Measurements from ENCODE around the gene ZNF83. TPM values are rescaled to one million over a fixed set of nuclear protein-coding genes. Genes with fewer than 3 reads are reported as not detected.
A peak's percentile ranks its signal among the peaks of the same experiment; 100 is the strongest.

The ZNF83 gene
- total RNA-seq (2021), result 28.7 and 31.6 TPM in 2 replicates
- long read RNA-seq, transcript ZNF83-201 (3 exons, 2,599 nt), result minor isoform, 6 of 93 reads
- long read RNA-seq, transcript ZNF83-202 (4 exons, 2,726 nt), result major isoform, 63 of 93 reads
- long read RNA-seq, partial matches to known transcripts, result 5 of 93 reads
- long read RNA-seq, other reads (novel, unspliced or antisense), result 14 of 93 reads

DNA sequence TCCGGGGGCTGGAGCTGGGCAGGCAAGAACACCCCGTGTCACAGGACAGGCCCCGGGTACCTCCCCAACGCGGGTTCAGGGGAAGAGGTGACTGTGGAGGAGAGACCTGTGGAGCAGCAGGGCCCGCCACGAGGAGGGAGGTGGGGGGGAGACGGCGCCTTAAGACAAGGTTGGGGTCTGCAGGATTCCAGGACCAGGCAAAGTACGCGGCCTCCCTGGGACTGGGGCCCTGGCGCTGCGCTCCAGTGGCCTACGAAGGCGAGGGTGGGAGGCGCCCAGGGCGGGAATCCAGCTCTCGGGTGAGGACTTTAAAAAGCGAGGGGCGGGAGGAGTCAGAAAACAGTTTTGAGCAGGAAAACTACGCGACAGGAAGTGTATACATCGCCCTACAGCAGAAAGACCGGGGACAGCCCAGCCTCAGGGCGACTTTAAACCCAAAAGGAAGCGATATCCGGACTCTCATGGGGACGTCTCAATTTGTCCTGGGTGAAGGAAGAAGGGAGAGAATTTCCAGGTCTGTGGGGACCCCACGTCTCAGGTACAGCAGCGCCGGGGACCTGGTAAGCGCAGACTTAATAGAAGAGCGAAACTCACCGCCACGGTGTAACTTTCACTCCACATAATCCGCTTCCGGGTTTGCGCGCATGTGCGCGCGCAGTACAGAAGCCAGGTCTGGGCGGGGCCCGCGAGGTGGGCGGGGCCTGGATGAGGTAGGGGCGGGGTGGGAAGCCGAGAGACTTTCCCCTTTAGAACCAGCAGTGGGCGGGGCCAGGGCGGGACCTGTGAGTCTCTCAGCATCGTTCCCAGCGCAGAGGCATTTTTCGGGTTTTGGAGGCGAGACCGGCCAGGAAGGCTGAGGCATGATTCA lies at the start of gene ZNF83:
ZNF83 (minus strand) TSS at position 638 of the 868 bp plus-strand sequence.
- Histone ChIP-seq H4K8ac (replicated peaks; ENCODE audit: insufficient read length, low read depth, low read length) (no peak within 1 kb of the TSS), H3K9ac (ENCODE audit: extremely low read depth, insufficient read length, low read length) (peak within 1 kb of the TSS; percentile 92), H2BK120ac (ENCODE audit: low read depth, low read length, poor library complexity, severe bottlenecking) (no peak within 1 kb of the TSS), H2BK5ac (ENCODE audit: insufficient read length, low read length) (no peak within 1 kb of the TSS), H3K18ac (ENCODE audit: insufficient read length, low read depth, low read length) (peak within 1 kb of the TSS; percentile 75), H3K79me1 (ENCODE audit: insufficient read depth, low read depth, low read length, poor library complexity, severe bottlenecking) (no peaks in the 10 kb centered on the region), H3K9me3 (ENCODE audit: control insufficient read depth, low read depth, low read length) (no peaks in the 10 kb centered on the region), H3K27ac (ENCODE audit: insufficient read length, low read depth, low read length) (no peak within 1 kb of the TSS), H4K5ac (ENCODE audit: insufficient read length, low read depth, low read length) (no peak within 1 kb of the TSS), H3K4me1 (ENCODE audit: insufficient read depth, low read length) (no peaks in the 10 kb centered on the region), H2BK20ac (ENCODE audit: low read depth, low read length, poor library complexity, severe bottlenecking) (peak within 1 kb of the TSS; percentile 49), H3K4ac (ENCODE audit: low read depth, low read length) (peak within 1 kb of the TSS; percentile 77; the same call in 1 of the 2 replicates), H3K23ac (ENCODE audit: insufficient read length, low read depth, low read length) (no peak within 1 kb of the TSS), H4K91ac (ENCODE audit: insufficient read length, low read depth, low read length) (no peak within 1 kb of the TSS), H3K27me3 (ENCODE audit: insufficient read depth, low read length) (no peaks in the 10 kb centered on the region), H3K79me2 (ENCODE audit: insufficient read depth, low read length) (no peaks in the 10 kb centered on the region), H2BK15ac (ENCODE audit: low read depth, low read length) (no peak within 1 kb of the TSS), H3T11ph (ENCODE audit: low read length) (no peak within 1 kb of the TSS), H3K4me2 (ENCODE audit: insufficient read depth, insufficient read length, low read length) (peak within 1 kb of the TSS; percentile 95), H3K23me2 (ENCODE audit: insufficient read length, low read depth, low read length, poor library complexity, severe bottlenecking) (peaks cover 11% of the 10 kb centered on the region), H3K56ac (ENCODE audit: insufficient read length, low read depth, low read length) (no peak within 1 kb of the TSS), H2AFZ (ENCODE audit: low read length) (peak within 1 kb of the TSS; percentile 92), H4K20me1 (ENCODE audit: control insufficient read depth, insufficient read depth, insufficient read length) (no peaks in the 10 kb centered on the region), H2BK12ac (ENCODE audit: insufficient read length, low read depth, low read length) (no peak within 1 kb of the TSS), H3K14ac (ENCODE audit: insufficient read depth, low read length) (peak within 1 kb of the TSS; percentile 82), H2AK5ac (ENCODE audit: insufficient read length, low read length) (no peak within 1 kb of the TSS)
- peaks cover 0 to 2% of the 10 kb centered on the region in 2 experiments; a peak in 2 of 5 replicates for H3K9me3 Mint-ChIP-seq
- H3K27ac Mint-ChIP-seq, result peak within 1 kb of the TSS; percentile 95 to 99 (median 98); a peak in 6 of 7 replicates
- H3K4me1 Mint-ChIP-seq, result peaks cover 15 to 16% of the 10 kb centered on the region in 2 experiments
- peak; percentile 96 for DNase-seq
- TF ChIP-seq, protein P1, sequence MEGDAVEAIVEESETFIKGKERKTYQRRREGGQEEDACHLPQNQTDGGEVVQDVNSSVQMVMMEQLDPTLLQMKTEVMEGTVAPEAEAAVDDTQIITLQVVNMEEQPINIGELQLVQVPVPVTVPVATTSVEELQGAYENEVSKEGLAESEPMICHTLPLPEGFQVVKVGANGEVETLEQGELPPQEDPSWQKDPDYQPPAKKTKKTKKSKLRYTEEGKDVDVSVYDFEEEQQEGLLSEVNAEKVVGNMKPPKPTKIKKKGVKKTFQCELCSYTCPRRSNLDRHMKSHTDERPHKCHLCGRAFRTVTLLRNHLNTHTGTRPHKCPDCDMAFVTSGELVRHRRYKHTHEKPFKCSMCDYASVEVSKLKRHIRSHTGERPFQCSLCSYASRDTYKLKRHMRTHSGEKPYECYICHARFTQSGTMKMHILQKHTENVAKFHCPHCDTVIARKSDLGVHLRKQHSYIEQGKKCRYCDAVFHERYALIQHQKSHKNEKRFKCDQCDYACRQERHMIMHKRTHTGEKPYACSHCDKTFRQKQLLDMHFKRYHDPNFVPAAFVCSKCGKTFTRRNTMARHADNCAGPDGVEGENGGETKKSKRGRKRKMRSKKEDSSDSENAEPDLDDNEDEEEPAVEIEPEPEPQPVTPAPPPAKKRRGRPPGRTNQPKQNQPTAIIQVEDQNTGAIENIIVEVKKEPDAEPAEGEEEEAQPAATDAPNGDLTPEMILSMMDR (conservative IDR thresholded peaks at IDR 0.05), result no peak
- H3K36me3 Mint-ChIP-seq (ENCODE audit: insufficient read depth in 1 of 3, low read depth in 3 of 3), result peaks cover 3 to 14% (median 9%) of the 10 kb centered on the region in 3 experiments
- peak within 1 kb of the TSS; percentile 91 to 93 for H3K4me3 Mint-ChIP-seq
- WGBS (ENCODE audit: extremely low coverage, insufficient read length, low lambda C conversion rate), result no CpG with 5 or more reads among the region's 55 CpGs
- H3K27me3 Mint-ChIP-seq (ENCODE audit: low read depth), result peaks cover 21% of the 10 kb centered on the region
